Measurements from ENCODE around the gene MRPL43.
"Not testable (repeated sequence)": the region's sequence is repeated elsewhere in the genome, so short reads cannot be mapped to it uniquely, and the experiment has no call there.

MRPL43 gene

GRCh38 chr10:100986952-100987684, at the start of gene MRPL43, which contains the start of gene TWNK:
Gene MRPL43 (minus strand): TSS chr10:100987497. CDS start chr10:100987443, 54 bp downstream.
Gene TWNK (plus strand): TSS chr10:100987543. CDS start chr10:100988211, 668 bp downstream.
- DNase-seq = peak; percentile 3

- no peak for DNase-seq
Measured at GRCh38 chr10:101036726-101037125, 49.4 kb upstream of the MRPL43 start.

- no peak for DNase-seq
Measured at GRCh38 chr10:101035916-101036702, 48.8 kb upstream of the MRPL43 start.

GRCh38 chr10:101035314-101035713, 48.0 kb upstream of the MRPL43 start:
- DNase-seq = no peak

- DNase-seq = not testable (repeated sequence)
Measured at GRCh38 chr10:101034404-101034803, 47.1 kb upstream of the MRPL43 start.

- DNase-seq = no peak
Measured at GRCh38 chr10:101033276-101033675, 46.0 kb upstream of the MRPL43 start.

GRCh38 chr10:101032637-101033224, 45.4 kb upstream of the MRPL43 start:
- DNase-seq = peak; percentile 17

- peak; percentile 28 for DNase-seq
Measured at GRCh38 chr10:101031796-101032636, 44.7 kb upstream of the MRPL43 start.

GRCh38 chr10:101031128-101031795, 44.0 kb upstream of the MRPL43 start, which contains the start of the genes PDZD7 and SFXN3:
Gene PDZD7 (minus strand): TSS chr10:101031129. CDS start chr10:101030219, 910 bp downstream.
Gene SFXN3 (plus strand): TSS chr10:101031234. CDS start chr10:101034695, 3,461 bp downstream.
- DNase-seq = peak; percentile 60

GRCh38 chr10:101030496-101031127, 43.3 kb upstream of the MRPL43 start:
- no peak for DNase-seq

- DNase-seq = no peak
Measured at GRCh38 chr10:101029520-101030295, 42.4 kb upstream of the MRPL43 start.

- no peak for DNase-seq
Measured at GRCh38 chr10:101028446-101029337, 41.4 kb upstream of the MRPL43 start.

- no peak for DNase-seq
Measured at GRCh38 chr10:101027106-101027720, 39.9 kb upstream of the MRPL43 start.

- no peak for DNase-seq
Measured at GRCh38 chr10:101022967-101023705, 35.8 kb upstream of the MRPL43 start.

- DNase-seq = no peak
Measured at GRCh38 chr10:101021692-101022251, 34.5 kb upstream of the MRPL43 start.

- no peak for DNase-seq
Measured at GRCh38 chr10:101021239-101021638, 33.9 kb upstream of the MRPL43 start.

GRCh38 chr10:101020427-101021075, 33.3 kb upstream of the MRPL43 start:
- DNase-seq = no peak

- no peak for DNase-seq
Measured at GRCh38 chr10:101019440-101019703, 32.1 kb upstream of the MRPL43 start.
